GM21423 (cell line): ENCODE results near the gene GDAP1L1.
A peak's percentile ranks its signal among the peaks of the same experiment; 100 is the strongest.
"Not testable (repeated sequence)": the region's sequence is repeated elsewhere in the genome, so short reads cannot be mapped to it uniquely, and the experiment has no call there.

Experiments
- ATAC-seq: cut with Tn5 transposase; IDR thresholded peaks from one replicate; pipeline ENCODE4 v1.9.1; 2021; ENCODE audit warnings: mild to moderate bottlenecking, moderate library complexity; ENCODE audit not compliant: unreplicated experiment

GDAP1L1 gene

DNA sequence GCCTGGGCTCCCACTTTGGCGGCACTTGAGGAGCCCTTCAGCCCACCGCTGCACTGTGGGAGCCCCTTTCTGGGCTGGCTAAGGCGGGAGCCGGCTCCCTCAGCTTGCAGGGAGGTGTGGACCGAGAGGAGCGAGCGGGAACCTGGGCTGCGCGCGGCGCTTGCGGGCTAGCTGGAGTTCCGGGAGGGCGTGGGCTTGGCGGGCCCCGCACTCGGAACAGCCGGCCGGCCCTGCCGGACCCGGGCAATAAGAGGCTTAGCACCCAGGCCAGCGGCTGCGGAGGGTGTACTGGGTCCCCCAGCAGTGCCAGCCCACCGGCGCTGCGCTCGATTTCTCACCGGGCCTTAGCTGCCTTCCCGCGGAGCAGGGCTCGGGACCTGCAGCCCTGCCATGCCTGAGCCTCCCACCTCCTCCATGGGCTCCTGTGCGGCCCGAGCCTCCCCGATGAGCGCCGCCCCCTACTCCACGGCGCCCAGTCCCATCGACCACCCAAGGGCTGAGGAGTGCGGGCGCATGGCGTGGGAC is 52.0 kb downstream of the GDAP1L1 start:
- ATAC-seq = not testable (repeated sequence)

DNA sequence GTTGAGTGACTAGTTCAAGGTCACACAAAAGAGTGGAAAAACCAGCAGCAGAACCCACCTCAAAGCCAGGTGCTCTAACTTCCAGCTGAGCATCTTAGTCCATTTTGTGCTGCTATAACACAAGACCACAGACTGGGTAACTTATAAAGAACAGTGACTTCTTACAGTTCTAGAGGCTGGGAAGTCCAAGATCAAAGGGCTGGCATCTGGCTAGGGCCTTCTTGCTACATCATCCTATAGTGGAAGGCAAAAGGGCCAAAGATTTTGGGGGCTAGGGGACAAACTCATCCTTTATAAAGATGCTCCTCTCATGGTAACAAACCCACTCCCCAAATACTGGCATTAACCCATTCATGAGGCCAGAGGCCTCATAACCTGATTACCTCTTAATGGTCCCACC is 54.2 kb downstream of the GDAP1L1 start:
- ATAC-seq = no peak

DNA sequence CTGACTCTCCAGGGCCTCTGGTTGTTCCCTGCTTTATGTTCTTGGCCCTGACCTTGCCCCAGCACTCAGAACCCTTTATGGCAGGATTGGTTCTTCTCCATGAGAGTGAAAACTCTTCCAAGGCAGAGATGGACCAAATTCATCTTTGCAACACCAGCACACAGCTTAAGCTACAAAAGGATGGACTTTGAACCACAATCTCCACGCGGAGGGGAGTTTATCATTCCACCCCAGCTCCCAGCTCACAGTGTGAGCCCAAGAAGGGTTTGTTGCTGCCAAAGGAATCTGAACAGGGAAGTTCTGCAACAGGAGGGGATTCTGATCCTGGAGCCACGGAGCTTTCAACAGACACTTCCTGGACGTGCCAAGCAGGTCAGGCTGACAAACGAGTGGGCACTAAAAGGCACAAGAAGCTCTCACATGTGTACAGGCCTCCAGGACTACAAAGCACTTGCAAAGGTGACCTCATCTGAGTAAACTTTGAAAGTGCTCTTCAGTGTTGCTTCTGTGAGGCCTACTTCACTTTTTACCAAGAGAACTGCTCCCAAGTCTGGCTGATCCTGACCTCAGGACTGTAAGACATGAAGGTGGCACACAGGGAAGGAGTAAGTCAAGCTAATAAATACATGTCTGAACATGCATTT is 55.0 kb downstream of the GDAP1L1 start:
- no peak for ATAC-seq

DNA sequence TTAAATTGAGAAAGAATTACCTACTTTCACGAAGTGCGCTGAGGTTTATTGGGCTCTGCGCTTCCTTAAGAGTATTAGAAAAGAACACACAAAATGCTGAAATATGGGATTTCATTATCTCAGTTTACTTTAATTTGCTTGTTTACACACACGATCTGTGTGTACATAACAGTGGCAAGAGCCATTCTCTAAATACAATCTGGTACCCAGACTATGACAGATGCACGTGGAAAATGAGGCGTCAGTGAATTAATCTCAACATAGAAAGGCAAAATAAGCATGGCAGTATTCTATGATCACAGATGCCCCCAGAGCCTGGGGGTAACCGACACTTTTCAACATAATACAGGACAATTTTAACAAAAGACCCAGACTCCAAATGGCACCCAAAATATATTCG is 55.6 kb downstream of the GDAP1L1 start:
- ATAC-seq = no peak

DNA sequence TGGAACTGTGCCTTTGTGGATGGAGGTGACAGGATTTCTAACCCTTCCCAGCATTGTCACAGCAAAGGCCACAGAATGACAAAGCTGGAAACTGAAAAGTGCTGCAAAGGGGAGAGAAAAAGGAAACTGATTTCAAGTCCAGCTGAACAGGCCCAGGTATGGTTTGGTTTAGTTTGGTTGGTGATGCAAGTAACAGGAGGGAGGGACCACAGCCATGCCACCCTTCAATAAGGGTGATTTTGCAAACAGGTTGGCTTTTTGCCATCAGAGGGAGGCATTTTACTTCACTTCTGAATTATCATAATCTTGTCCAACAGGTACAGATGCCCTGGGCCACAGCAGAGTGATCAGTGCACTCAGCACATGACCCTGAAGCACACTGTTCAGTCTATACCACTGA is 57.3 kb downstream of the GDAP1L1 start:
- no peak for ATAC-seq

DNA sequence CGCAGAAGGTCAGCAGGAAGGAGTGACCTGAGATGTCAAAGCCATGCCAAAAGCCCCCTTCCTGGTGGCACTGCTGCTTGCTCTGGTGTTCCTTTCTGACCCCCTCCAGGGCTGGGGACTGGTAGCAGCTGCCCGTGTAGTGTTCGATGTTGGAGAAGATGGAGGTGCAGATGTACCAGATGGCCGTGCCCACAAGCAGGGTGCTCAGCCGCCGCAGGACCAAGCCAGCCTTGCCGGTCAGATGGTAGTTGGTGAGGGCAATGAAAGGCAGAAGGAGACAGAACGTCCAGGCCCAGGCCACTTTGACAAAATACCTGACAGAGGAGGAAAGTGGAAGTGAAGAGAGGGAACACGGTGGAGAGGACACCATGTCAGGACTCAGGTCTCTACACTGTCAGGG is 59.8 kb downstream of the GDAP1L1 start:
- no peak for ATAC-seq

DNA sequence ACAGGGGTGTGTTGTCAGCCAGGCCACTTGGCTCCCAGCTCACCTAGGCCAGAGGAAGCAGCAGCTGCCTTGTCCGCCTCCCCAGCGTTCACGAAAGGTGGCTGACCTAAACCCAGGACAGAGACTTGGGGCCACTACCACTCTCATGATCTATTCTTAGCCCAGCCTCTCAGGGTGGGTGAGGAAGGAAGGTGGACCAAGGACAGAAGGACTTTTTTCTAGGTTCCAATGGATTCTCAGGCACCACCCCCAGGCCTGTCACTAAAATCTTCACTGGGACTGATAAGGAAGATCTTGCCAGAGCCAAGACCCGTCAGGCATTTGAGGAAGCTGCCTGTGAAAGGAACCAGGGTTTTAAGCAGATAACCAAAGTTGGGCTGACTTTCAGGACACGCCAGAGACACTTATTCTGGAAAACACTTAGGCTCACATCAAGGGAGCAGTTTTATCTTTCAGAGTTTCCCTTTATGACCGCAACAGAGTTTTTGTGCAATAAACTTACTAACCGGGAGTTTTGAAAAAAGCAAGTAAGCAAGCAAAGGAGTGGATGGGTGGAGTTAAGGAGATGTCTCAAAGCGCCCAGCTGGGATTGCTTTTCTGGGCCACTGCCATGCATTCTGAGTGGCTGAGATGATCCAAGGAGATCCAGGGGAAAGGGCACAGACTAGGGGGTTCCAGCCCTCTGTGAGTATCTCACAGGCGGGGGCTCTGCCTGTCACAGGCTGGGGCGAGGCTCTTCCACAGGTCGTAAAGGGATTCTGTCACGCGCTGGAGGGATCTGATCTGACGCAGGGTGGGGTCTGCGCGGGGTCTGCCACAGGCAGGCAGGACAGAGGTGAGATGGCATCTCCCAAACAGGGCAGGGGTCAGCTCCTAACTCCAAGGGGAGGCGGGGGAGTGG is 62.9 kb downstream of the GDAP1L1 start:
- ATAC-seq = no peak

DNA sequence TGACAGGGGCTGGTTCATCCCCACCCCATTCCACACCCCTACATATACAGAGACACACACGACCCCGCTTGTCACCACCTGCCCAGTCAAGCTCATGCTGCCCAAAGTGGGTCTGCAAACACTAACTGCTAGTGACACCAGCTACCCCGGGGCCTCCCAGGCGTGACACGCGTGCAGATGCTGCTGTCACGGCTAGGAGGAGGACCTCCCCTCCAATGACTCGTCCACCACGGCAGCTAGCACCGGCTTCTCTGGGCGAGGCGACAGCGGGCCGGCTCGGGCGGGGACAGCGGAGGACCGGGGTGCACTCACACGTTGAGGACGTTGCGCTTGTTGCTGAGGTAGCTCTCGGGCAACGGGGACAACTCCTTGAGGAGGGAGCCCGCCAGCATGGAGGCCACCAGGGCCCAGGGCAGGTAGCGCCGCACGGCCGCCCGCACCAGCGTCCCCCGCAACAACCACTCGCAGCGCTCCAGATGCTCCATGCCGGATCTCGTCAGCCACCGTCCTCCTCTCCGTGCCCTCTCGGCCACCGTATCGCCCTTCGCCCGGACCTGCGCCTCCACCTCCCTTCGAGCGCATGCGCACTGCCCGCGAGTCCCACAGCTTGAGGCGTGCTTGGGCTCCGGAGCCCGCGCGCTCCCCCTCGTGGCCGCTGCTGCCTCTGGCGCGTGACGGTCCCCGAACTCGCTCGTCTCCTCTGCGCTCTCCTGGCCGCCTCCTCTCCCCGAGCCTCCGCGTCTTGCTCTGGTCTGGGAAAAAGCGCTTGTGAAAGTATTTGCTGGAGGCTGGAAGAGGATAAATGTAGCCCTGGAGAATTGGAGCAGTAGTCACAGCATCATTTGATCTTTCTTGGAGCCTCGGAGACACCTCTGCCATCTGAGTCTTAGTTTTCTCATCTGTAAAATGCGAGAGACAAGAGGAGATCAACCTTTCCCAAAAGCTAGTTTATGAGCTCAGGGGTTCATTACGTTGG is 63.8 kb downstream of the GDAP1L1 start, which contains the start of gene FITM2:
FITM2 (minus strand) TSS at position 539 of the 976 bp plus-strand sequence; CDS start at position 485, 54 bp downstream.
- peak; percentile 94 for ATAC-seq

DNA sequence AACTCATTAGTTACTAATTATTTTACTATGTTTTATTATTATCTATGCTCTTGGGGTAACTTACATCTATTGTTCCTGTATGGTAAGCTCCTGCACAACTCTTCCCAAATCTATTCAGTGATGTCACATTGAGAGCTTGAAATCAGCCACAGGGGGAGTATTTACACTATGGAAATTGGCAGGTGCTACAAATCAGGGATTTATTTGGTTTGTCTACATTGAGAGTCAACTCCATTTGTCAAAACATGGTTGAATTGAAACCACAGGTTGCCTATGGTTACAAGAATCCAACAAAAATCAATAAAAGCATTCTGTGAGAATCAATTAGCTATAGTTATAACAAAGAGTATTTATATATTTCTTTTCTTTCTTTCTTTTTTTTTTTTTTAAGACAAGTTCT is 67.8 kb downstream of the GDAP1L1 start:
- no peak for ATAC-seq

DNA sequence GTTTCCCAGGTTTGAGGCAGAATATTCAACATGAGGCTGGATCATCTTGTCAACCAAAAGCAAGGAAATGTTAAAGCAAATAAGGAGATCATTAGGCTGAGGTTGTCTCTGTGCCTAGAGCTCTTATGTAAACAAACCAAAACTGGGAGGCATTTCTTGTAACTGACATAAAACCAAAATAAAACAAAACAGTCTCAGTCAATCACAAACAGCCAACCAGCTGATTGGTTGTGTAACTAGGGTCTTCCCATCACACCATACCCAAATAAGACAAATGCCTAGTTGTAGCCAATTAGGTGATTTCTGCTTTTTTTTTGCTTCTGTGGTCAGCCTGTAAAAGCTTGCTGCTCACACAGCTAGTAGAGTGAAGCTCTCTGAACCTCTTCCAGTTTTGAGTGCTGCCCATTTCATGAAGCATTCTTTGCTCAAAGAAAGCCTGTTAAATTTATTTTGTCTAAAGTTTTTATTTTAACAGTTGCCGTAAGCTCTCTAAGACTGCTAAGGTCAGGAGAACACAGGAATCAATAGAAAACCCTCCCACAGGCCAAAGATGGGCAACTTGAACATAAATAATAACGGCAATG is 72.8 kb downstream of the GDAP1L1 start:
- no peak for ATAC-seq

DNA sequence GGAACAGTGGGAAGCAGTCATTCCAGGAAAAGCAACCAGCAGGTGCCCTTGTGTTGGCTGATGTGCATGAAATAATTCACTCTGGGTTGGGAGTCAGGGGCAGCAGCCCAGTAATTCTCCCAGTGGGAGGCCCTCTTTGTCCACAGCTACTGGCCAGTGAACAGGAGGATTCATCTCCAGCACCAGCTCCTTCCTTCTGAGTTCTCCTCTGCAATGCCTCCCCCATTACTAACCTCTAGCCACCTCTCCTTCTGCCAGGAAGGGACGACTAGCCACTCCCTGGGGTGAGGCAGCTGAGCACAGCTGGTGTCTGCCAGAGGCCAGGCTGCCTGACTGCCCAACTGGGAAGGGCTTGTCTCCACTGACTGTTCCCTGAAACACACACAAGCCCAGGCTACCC is 77.2 kb downstream of the GDAP1L1 start:
- no peak for ATAC-seq

DNA sequence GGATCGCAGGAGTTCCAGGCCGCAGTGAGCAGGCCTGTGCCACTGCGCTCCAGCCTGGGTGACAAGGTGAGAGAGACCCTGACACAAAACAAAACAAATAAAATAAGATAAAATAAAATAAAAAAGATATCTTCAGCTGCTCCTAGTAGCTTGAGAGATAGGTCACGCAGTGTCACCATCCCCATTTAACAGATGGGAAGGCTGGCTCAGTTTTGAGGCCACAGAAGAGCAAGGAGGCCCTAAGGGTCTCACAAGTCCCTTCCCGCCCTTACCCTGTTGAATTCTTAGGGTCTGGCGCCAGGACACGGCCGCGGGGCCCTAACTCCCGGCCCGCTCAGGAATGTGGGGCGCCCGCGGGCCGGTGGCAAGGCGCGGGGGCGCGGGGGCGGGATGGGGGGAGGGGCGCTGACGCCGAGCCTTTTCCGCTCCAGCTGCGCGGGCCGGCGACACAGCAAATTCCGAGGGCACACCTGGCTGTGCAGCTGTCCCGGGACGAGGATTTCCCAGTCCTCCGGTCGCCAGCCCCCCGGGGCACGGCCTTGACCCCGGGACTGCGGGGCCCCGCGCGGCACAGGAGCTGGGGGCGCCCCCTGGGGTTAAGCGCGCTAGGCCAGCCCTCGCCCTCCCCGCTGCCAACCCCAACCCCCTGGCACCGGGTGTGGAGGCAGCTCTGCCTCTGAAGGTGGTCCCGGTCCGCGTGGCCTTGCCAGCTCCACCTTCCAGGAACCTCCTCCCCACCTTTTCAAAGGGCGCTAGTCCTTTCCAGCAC is 79.5 kb downstream of the GDAP1L1 start:
- ATAC-seq = no peak

DNA sequence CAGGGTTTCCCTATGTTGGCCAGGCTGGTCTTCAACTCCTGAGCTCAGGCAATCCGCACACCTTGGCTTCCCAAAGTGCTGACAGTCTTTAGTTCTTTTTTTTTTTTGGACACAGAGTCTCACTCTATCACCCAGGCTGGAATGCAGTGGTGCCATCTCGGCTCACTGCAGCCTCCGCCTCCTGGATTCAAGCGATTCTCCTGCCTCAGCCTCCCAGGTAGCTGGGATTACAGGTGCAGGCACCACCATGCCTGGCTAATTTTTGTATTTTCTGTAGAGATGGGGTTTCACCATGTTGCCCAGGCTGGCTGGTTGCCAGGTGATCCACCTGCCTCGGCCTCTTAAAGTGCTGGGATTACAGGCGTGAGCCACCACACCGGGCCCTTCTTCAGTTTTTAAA is 80.6 kb downstream of the GDAP1L1 start:
- not testable (repeated sequence) for ATAC-seq

DNA sequence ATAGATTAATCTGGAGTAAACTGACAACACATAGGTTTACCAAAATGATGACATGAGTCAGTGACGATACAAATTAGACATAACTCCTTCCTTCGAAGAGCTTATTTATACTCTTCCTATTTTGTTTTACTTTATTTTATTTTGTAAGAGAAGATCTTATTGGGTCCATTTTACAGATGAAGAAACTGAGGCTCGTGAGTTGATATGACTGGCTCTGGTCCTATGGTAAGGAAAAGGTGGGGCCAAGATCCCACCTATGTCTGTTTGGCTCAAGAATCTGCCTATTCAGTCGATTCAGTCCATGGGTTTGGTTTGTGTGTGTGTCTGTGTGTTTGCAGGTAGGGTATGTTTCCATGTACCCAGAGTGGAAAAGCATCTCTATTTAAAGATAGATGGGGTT is 81.3 kb downstream of the GDAP1L1 start:
- no peak for ATAC-seq
